GM12878 (cell line): Measurements from ENCODE around the gene WWOX. TPM values are rescaled to one million over a fixed set of nuclear protein-coding genes. Genes with fewer than 3 reads are reported as not detected.

Experiments
- ATAC-seq: fragments of 200-7000 bp; cut with Tn5 transposase; 3 replicates; pipeline ENCODE4 v1.9.1; 2020; ENCODE audit warnings: mild to moderate bottlenecking, moderate library complexity
- BruUV-seq: library from RNA; stranded (reverse); fragments of 400-500 nt; replicated peaks from 2 replicates; lab custom pipeline; 2021; lab: Mats Ljungman, UMichigan
- CTCF ChIA-PET: fragments of 300-600 bp; sonication (Branson Sonifier 250); formaldehyde crosslinking; extraction: SDS; loops from one replicate; lab custom pipeline; 2021; ENCODE audit warnings: inconsistent platforms; lab: Yijun Ruan, JAX
- POLR2A ChIA-PET: fragments of 350-600 bp; formaldehyde crosslinking; extraction: SDS; loops from one replicate; lab custom pipeline; 2021; ENCODE audit warnings: inconsistent platforms; lab: Charles Lee
- RAD21 ChIA-PET: fragments of 300-600 bp; sonication (Branson Sonifier 250); formaldehyde crosslinking; loops from one replicate; lab custom pipeline; 2023; ENCODE audit warnings: antibody characterized with exemption; ENCODE audit not compliant: unreplicated experiment; lab: Charles Lee
- SMC1A ChIA-PET: fragments of 300-600 bp; sonication (Branson Sonifier 250); formaldehyde crosslinking; loops from one replicate; lab custom pipeline; 2023; ENCODE audit not compliant: unreplicated experiment, uncharacterized antibody; lab: Charles Lee
- DNase-seq: peaks from one replicate; pipeline ENCODE4 v3.0.0-alpha.2; 2011; ENCODE audit warnings: low read depth, low spot score
- FAIRE-seq: peaks from 3 replicates; lab custom pipeline; 2011; peaks lifted over from hg19 to GRCh38; lab: Jason Lieb, UNC
- H2AFZ ChIP-seq: 2 replicates; pipeline ENCODE4 v1.6.0; 2011; ENCODE audit warnings: low read depth, low read length, control low read depth; ENCODE audit not compliant: control insufficient read depth
- H3K27ac ChIP-seq: 2 replicates; pipeline ENCODE4 v1.5.1; 2011; ENCODE audit warnings: control low read depth; ENCODE audit not compliant: control insufficient read depth, insufficient read depth
- H3K27me3 ChIP-seq, 2 experiments: replicated peaks in 1 of 2; 2 replicates each; pipeline versions ENCODE4 v1.6.0 to v1.6.1; 2011; ENCODE audit warnings: low read length in 1 of 2; ENCODE audit not compliant: control insufficient read depth in 2 of 2, insufficient read depth in 2 of 2
- H3K36me3 ChIP-seq, 2 experiments: 2 replicates each; pipeline ENCODE4 v1.5.1; 2011; ENCODE audit warnings: low read length in 1 of 2; ENCODE audit not compliant: control insufficient read depth in 2 of 2, insufficient read depth in 2 of 2
- H3K4me1 ChIP-seq: 2 replicates; pipeline ENCODE4 v1.6.1; 2011; ENCODE audit warnings: mild to moderate bottlenecking, low read length, moderate library complexity, mixed read lengths; ENCODE audit not compliant: control insufficient read depth, insufficient read depth
- H3K4me2 ChIP-seq: 2 replicates; pipeline ENCODE4 v1.6.0; 2011; ENCODE audit warnings: control low read depth; ENCODE audit not compliant: control insufficient read depth, insufficient read depth
- H3K4me3 ChIP-seq: fragments of 200-600 bp; sonication (generic); 2 replicates; pipeline ENCODE4 v1.5.1; 2016
- H3K79me2 ChIP-seq: 2 replicates; pipeline ENCODE4 v1.6.0; 2011; ENCODE audit warnings: low read length; ENCODE audit not compliant: control insufficient read depth, insufficient read depth
- H3K9ac ChIP-seq: 2 replicates; pipeline ENCODE4 v1.8.0; 2011; ENCODE audit warnings: low read length, control low read depth, mixed read lengths; ENCODE audit not compliant: control insufficient read depth, insufficient read depth
- H3K9me3 ChIP-seq: replicated peaks from 3 replicates; pipeline ENCODE4 v1.5.1; 2011; ENCODE audit warnings: mild to moderate bottlenecking, low read length; ENCODE audit not compliant: control insufficient read depth, insufficient read depth
- H4K20me1 ChIP-seq: 2 replicates; pipeline ENCODE4 v1.6.0; 2011; ENCODE audit not compliant: control insufficient read depth, insufficient read depth
- ASH2L ChIP-seq: fragments of 300-600, 200-600 bp; sonication (generic); IDR thresholded peaks from 2 replicates; pipeline ENCODE4 v1.6.1; 2017; ENCODE audit warnings: low read depth, mild to moderate bottlenecking, borderline replicate concordance
- EP300 ChIP-seq, 2 experiments: fragments of 150-350 bp in 1 of 2; IDR thresholded peaks; 2 replicates each; pipeline ENCODE4 v1.6.1; 2011 to 2012; ENCODE audit warnings: low read depth in 2 of 2, low read length in 2 of 2, borderline replicate concordance in 1 of 2, improper control_type of control experiment in 1 of 2, inconsistent platforms in 1 of 2; ENCODE audit not compliant: control insufficient read depth in 1 of 2
- FOXK2 ChIP-seq: fragments of 450-650 bp; IDR thresholded peaks from 2 replicates; pipeline ENCODE4 v1.6.1; 2017; ENCODE audit warnings: mild to moderate bottlenecking, moderate library complexity
- HDAC6 ChIP-seq: fragments of 200-600 bp; sonication (generic); IDR thresholded peaks from one replicate; pipeline ENCODE4 v1.8.0; 2017; ENCODE audit warnings: antibody characterized with exemption; ENCODE audit not compliant: unreplicated experiment
- JUNB ChIP-seq: IDR thresholded peaks from 2 replicates; pipeline ENCODE4 v1.6.1; 2016; ENCODE audit warnings: antibody characterized with exemption, mild to moderate bottlenecking
- KDM1A ChIP-seq: fragments of 200-600 bp; sonication (generic); IDR thresholded peaks from 2 replicates; pipeline ENCODE4 v1.6.1; 2016; ENCODE audit warnings: borderline replicate concordance
- MLLT1 ChIP-seq: fragments of 450-650 bp; IDR thresholded peaks from 2 replicates; pipeline ENCODE4 v1.6.1; 2016; ENCODE audit warnings: mild to moderate bottlenecking
- POLR2A ChIP-seq: IDR thresholded peaks from 2 replicates; pipeline ENCODE4 v1.6.1; 2011; ENCODE audit warnings: low read depth, mild to moderate bottlenecking, low read length
- POU2F2 ChIP-seq: IDR thresholded peaks from 3 replicates; pipeline ENCODE4 v1.6.1; 2011; ENCODE audit warnings: low read depth, mild to moderate bottlenecking, low read length, borderline replicate concordance
- RELA ChIP-seq: fragments of 450-650 bp; IDR thresholded peaks from 2 replicates; pipeline ENCODE4 v1.8.0; 2014; ENCODE audit warnings: borderline replicate concordance; ENCODE audit not compliant: partially characterized antibody
- RFX5 ChIP-seq: IDR thresholded peaks from 2 replicates; pipeline ENCODE4 v1.6.1; 2011; ENCODE audit warnings: low read depth, low read length, improper control_type of control experiment
- SKIL ChIP-seq: fragments of 450-650 bp; IDR thresholded peaks from 2 replicates; pipeline ENCODE4 v1.6.1; 2017; ENCODE audit warnings: mild to moderate bottlenecking, low read depth, inconsistent platforms; ENCODE audit not compliant: poor library complexity, severe bottlenecking
- STAT3 ChIP-seq: IDR thresholded peaks from 2 replicates; pipeline ENCODE4 v1.6.1; 2011; ENCODE audit warnings: low read depth, low read length, improper control_type of control experiment
- WGBS: methylation state at CpG from one replicate; pipeline ENCODE4 v1.1.6; 2016; ENCODE audit warnings: low lambda C conversion rate; ENCODE audit not compliant: insufficient replicate concordance, insufficient coverage; ENCODE audit errors: missing lambda C conversion rate; 5-methylcytosine and 5-hydroxymethylcytosine counted together
- in situ Hi-C: fragments of 300-500 bp; cut with MboI; formaldehyde crosslinking; loops from 9 replicates; pipeline ENCODE4 v1.14.3; 2018; ENCODE audit warnings: mixed read lengths
- intact Hi-C: fragments of 100-400 bp; cut with micrococcal nuclease; formaldehyde crosslinking; loops from one replicate; pipeline ENCODE4 v1.14.2; 2022; ENCODE audit not compliant: unreplicated experiment
- polyA plus RNA-seq, 11 experiments: library from polyadenylated mRNA; depleted of rRNA in 4 of 11; unstranded in 6 of 11; stranded (reverse) in 5 of 11; fragments of >200 nt; fragmentation: Nextera tagmentation in 4 of 11; fragmentation: Illumina TruSeq in 1 of 11; extraction: Ambion mirVana in 4 of 11; extraction: Trizol in 1 of 11; gene quantifications; 1 replicate in 1 of 11; 2 replicates in 10 of 11; pipeline versions ENCODE4 v1.2.1 to v1.2.3, GENCODE V29; 2011 to 2016; ENCODE audit warnings: inconsistent platforms in 2 of 11, missing spikeins in 2 of 11, low read depth in 1 of 11
- total RNA-seq, 4 experiments: library from RNA; depleted of rRNA in 3 of 4; stranded (reverse); fragments of >200 nt in 3 of 4; fragmentation: Illumina TruSeq in 1 of 4; extraction: Trizol in 1 of 4; gene quantifications; 2 replicates each; pipeline versions ENCODE4 v1.2.1 to v1.2.3, GENCODE V29; 2013 to 2021

Gene WWOX
- total and polyA plus RNA-seq, 10 of the 15 experiments (the other 5 are each of a cell fraction or from before 2014, with no cell fraction given), result 2.8 to 24.4 (median 17.8) TPM

- in situ Hi-C loops, result no loop called here
- intact Hi-C loops, result no loop called here
- DNase-seq (no peak), ATAC-seq (no peak)
- Histone ChIP-seq H3K79me2 (no peaks in the 10 kb centered on the region), H3K4me1 (no peaks in the 10 kb centered on the region), H3K9ac (no peak overlapping the region), H3K27ac (no peak overlapping the region), H4K20me1 (no peaks in the 10 kb centered on the region), H3K4me3 (no peak overlapping the region), H2AFZ (no peak overlapping the region), H3K36me3 (no peaks in the 10 kb centered on the region), H3K27me3 (no peaks in the 10 kb centered on the region)
- ChIA-PET CTCF (no interaction called here), RAD21 (no interaction called here), SMC1A (interaction anchor here (0.9 to 1.2 kb wide), 2 partner anchors 12 to 18 kb away, joined by 3 to 4 read pairs; no protein-coding TSS in a partner anchor), POLR2A (no interaction called here)
- BruUV-seq, result no TSS peak
- WGBS, result 58% methylated on average over 4 of the region's 4 CpGs
- TF ChIP-seq MLLT1 (no peak), RFX5 (no peak), JUNB (no peak), STAT3 (no peak)
- TF ChIP-seq, all 136 proteins: peak for 0
- H3K4me2 ChIP-seq, result no peak overlapping the region
- H3K9me3 ChIP-seq, result no peaks in the 10 kb centered on the region
- no peak for FAIRE-seq
Observed at GRCh38 chr16:79053577-79053976, 954.1 kb downstream of the WWOX start.

GRCh38 chr16:79054211-79054984, 954.9 kb downstream of the WWOX start:
- ChIA-PET RAD21 (no interaction called here), SMC1A (interaction anchor here (0.9 to 1.2 kb wide), 2 partner anchors 11 to 17 kb away, joined by 3 to 4 read pairs; no protein-coding TSS in a partner anchor), CTCF (no interaction called here), POLR2A (no interaction called here)
- DNase-seq (no peak), ATAC-seq (no peak), FAIRE-seq (no peak)
- intact Hi-C loops (no loop called here), in situ Hi-C loops (no loop called here)
- no peak overlapping the region for H3K4me2 ChIP-seq
- no peaks in the 10 kb centered on the region for H3K4me1 ChIP-seq
- H3K27me3 ChIP-seq, result no peaks in the 10 kb centered on the region
- no peak overlapping the region for H3K27ac ChIP-seq
- H3K9me3 ChIP-seq, result no peaks in the 10 kb centered on the region
- no peak overlapping the region for H2AFZ ChIP-seq
- whole genome bisulfite sequencing, result 45% methylated on average over 13 of the region's 13 CpGs
- H3K9ac ChIP-seq, result no peak overlapping the region
- no peaks in the 10 kb centered on the region for H3K79me2 ChIP-seq
- no peaks in the 10 kb centered on the region for H3K36me3 ChIP-seq
- no peak for TF ChIP-seq POLR2A
- no peak for TF ChIP-seq SKIL
- TF ChIP-seq ASH2L, result no peak
- TF ChIP-seq EP300 (IDR thresholded peaks at IDR 0.05; ENCODE audit: borderline replicate concordance in 1 of 2, control insufficient read depth in 1 of 2, low read depth in 2 of 2, low read length in 2 of 2), result no peak
- no peak for TF ChIP-seq HDAC6
- TF ChIP-seq POU2F2, result no peak
- no peak for TF ChIP-seq FOXK2
- no peak for TF ChIP-seq KDM1A
- no peak for TF ChIP-seq RELA
- BruUV-seq, result no TSS peak
- no peaks in the 10 kb centered on the region for H4K20me1 ChIP-seq
- no peak overlapping the region for H3K4me3 ChIP-seq
